Measurements from ENCODE around the gene ZNF273. TPM values are rescaled to one million over a fixed set of nuclear protein-coding genes. Genes with fewer than 3 reads are reported as not detected.
"Not testable (repeated sequence)": the region's sequence is repeated elsewhere in the genome, so short reads cannot be mapped to it uniquely, and the experiment has no call there.

ZNF273 gene
- total RNA-seq, 2 donors from 2014 or later, result 12.4 to 13.4 TPM

DNA sequence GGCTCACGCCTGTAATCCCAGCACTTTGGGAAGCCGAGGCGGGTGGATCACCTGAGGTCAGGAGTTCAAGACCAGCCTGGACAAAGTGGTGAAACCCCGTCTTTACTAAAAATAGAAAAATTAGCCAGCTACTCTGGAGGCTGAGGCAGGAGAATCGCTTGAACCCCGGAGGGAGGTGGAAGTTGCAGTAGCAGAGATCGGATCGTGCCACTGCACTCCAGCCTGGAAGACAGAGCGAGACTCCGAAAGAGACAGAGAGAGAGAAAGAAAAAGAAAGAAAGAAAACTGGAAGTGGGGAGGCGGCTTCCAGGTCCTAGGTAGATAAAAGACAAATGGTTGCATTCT, 640 bp upstream of the ZNF273 start:
- not testable (repeated sequence) for DNase-seq (ENCODE audit: low spot score in 2 of 2); H3K9me3 Mint-ChIP-seq
- Mint-ChIP-seq H3K27ac (peak overlapping the region; percentile 44 to 95), H3K36me3 (peaks cover 7 to 36% of the 10 kb centered on the region in 2 donors)
- ATAC-seq, result peak in 1 of 2 donors; percentile 2

DNA sequence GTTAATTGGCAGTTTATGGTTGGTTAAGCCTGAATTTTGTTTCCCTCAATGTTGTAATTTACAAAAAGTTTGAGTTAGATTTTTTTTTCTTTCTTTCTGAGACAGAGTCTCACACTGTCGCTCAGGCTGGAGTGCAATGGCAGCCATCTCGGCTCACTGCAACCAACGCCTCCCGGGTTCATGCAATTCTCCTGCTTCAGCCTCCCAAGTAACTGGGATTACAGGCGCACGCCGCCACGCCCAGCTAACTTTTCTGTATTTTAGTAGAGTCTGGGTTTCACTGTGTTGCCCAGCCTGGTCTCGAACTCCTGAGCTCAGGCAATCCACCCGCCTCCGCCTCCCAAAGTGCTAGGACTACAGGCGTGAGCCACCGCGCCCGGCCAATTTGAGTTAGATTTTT, 935 bp downstream of the ZNF273 start:
- no peaks in the 10 kb centered on the region for H3K9me3 Mint-ChIP-seq
- DNase-seq (ENCODE audit: low spot score in 2 of 2) (no peak), ATAC-seq (no peak)
- peaks cover 7 to 46% of the 10 kb centered on the region in 2 donors for H3K36me3 Mint-ChIP-seq
- H3K27ac Mint-ChIP-seq, result peak overlapping the region; percentile 95

- no peak for ATAC-seq
- peaks cover 7 to 52% of the 10 kb centered on the region in 2 donors for H3K36me3 Mint-ChIP-seq
- no peaks in the 10 kb centered on the region for H3K9me3 Mint-ChIP-seq
- DNase-seq (ENCODE audit: low spot score in 2 of 2), result no peak
- no peak overlapping the region for H3K27ac Mint-ChIP-seq
Measured at GRCh38 chr7:64905133-64905532, 2.1 kb downstream of the ZNF273 start.

DNA sequence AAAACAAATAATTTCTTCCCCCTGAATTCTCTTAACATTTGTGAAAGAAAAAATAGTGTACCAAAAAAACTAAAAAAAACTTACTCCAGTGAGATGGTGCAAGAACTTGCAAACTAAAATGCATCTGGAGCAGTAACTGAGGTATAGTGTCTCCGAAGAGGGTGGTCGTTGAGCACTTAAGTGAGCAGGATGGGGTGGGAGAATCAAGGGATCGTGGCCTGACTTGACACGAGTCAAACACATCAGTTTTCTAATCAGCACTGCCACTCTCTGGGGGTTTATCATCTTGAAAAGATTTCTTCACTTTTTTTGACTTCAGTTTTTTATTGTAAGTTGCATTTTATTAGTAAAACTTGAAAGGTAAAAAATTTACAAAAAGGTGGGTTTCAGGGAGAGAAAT, 2.5 kb downstream of the ZNF273 start:
- Mint-ChIP-seq H3K9me3 (no peaks in the 10 kb centered on the region), H3K36me3 (peaks cover 7 to 56% of the 10 kb centered on the region in 2 donors), H3K27ac (no peak overlapping the region)
- DNase-seq (ENCODE audit: low spot score in 2 of 2), result no peak
- ATAC-seq, result no peak

DNA sequence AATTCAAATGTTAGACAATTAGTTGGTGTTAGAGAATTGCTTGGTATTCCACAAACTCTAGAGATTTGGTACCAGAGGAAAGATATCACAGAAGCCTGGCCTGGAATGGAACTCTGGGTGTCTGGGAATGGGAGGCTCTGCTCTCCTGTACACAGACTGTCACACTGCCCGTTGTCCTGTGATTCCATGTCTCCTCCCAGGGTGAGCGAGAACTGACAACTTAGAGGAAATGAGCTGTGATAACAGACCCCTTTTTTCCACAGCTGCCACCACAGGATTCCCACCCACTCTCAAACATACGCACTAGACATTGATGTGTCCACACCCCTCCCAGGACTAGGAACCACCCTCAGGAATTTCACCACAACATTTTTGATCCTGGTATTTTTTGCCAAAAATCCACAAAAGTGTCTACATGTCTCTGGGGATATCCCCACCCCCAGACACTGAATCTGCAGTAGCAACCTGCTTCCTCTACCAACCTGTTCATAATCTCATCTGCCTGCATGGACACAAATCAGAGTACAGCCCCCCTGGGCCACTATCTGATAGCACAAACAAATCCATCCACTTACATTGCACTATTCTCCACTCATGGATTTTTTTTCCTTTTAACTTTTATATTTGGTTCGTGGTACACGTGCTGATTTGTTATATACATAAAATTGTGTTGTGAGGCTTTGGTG, 4.7 kb downstream of the ZNF273 start:
- ATAC-seq (no peak), DNase-seq (ENCODE audit: low spot score in 2 of 2) (no peak)
- Mint-ChIP-seq H3K36me3 (peaks cover 15 to 68% of the 10 kb centered on the region in 2 donors), H3K9me3 (peaks cover 0 to 6% of the 10 kb centered on the region in 2 donors), H3K27ac (no peak overlapping the region)

DNA sequence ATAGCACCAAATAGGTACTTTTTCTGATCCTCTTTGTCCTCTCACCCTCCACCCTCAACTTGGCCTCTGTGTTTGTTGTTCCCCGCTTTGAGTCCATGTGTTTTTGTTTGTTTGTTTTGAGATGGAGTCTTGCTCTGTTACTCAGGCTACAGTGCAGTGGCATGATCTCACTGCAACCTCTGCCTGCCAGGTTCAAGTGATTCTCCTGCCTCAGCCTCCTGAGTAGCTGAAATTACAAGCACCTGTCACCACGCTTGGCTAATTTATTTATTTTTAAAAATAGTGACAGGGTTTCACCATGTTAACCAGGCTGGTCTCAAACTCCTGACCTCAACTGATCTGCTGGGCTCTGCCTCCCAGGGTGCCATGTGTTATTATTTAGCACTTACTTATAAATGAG, 5.3 kb downstream of the ZNF273 start:
- Mint-ChIP-seq H3K36me3 (peaks cover 15 to 69% of the 10 kb centered on the region in 2 donors), H3K9me3 (peaks cover 0 to 9% of the 10 kb centered on the region in 2 donors), H3K27ac (no peak overlapping the region)
- ATAC-seq (no peak), DNase-seq (ENCODE audit: low spot score in 2 of 2) (no peak)

- peaks cover 33 to 70% of the 10 kb centered on the region in 2 donors for H3K36me3 Mint-ChIP-seq
- no peak overlapping the region for H3K27ac Mint-ChIP-seq
- H3K9me3 Mint-ChIP-seq, result peaks cover 0 to 22% of the 10 kb centered on the region in 2 donors
- no peak for ATAC-seq
- no peak for DNase-seq (ENCODE audit: low spot score in 2 of 2)
Measured at GRCh38 chr7:64914557-64914956, 11.5 kb downstream of the ZNF273 start.

GRCh38 chr7:64915301-64915700, 12.2 kb downstream of the ZNF273 start:
- H3K27ac Mint-ChIP-seq; DNase-seq (ENCODE audit: low spot score in 2 of 2); ATAC-seq: not testable (repeated sequence)
- peaks cover 4 to 27% of the 10 kb centered on the region in 2 donors for H3K9me3 Mint-ChIP-seq
- peaks cover 40 to 70% of the 10 kb centered on the region in 2 donors for H3K36me3 Mint-ChIP-seq

GRCh38 chr7:64928252-64929187, 25.4 kb downstream of the ZNF273 start:
- H3K36me3 Mint-ChIP-seq, result peaks cover 51 to 74% of the 10 kb centered on the region in 2 donors
- peaks cover 26 to 35% of the 10 kb centered on the region in 2 donors for H3K9me3 Mint-ChIP-seq
- not testable (repeated sequence) for ATAC-seq; H3K27ac Mint-ChIP-seq; DNase-seq (ENCODE audit: low spot score in 2 of 2)

- Mint-ChIP-seq H3K36me3 (peaks cover 7 to 23% of the 10 kb centered on the region in 2 donors), H3K27ac (no peak overlapping the region), H3K9me3 (peaks cover 3 to 4% of the 10 kb centered on the region in 2 donors)
- no peak for DNase-seq (ENCODE audit: low spot score in 2 of 2)
- ATAC-seq, result no peak
Measured at GRCh38 chr7:64934478-64934877, 31.4 kb downstream of the ZNF273 start.

DNA sequence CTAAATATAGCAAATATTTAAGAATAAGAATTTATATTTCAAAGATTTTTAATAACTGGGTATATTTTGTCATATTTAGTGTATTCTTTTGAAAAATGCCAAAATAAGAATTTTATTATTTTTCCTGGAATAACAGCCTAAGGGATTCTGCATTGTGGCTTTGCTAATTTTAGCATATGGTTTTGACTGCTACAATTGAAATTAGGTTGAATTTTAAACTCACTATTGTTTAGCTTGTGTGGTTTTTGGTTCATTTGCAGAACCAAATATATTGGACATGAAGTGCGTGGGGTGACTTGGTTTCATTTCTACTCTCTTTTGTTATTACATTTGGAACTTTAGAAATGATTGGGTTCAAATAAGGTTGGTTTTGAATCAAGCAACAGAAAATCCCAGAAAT, 35.5 kb downstream of the ZNF273 start:
- DNase-seq (ENCODE audit: low spot score in 2 of 2), result no peak
- no peak overlapping the region for H3K27ac Mint-ChIP-seq
- peaks cover 4 to 5% of the 10 kb centered on the region in 2 donors for H3K9me3 Mint-ChIP-seq
- H3K36me3 Mint-ChIP-seq, result peaks cover 7 to 9% of the 10 kb centered on the region in 2 donors
- peak in 1 of 2 donors; percentile 47 for ATAC-seq

DNA sequence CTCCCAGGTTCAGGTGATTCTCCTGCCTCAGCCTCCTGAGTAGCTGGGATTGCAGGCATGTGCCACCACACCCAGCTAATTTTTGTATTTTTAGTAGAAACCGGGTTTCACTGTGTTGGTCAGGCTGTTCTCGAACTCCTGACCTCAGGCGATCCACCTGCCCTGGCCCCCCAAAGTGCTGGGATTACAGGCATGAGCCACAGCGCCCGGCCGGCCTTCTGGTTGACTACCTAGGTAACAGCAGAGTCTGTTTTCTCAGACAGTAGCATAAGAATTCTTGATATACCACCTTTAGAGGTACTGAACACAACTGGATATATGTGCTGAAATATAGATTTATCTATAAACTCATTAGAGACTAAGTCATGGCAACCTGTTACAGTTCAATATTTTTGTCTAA, 36.9 kb downstream of the ZNF273 start:
- not testable (repeated sequence) for DNase-seq (ENCODE audit: low spot score in 2 of 2); H3K27ac Mint-ChIP-seq; H3K36me3 Mint-ChIP-seq; ATAC-seq; H3K9me3 Mint-ChIP-seq

DNA sequence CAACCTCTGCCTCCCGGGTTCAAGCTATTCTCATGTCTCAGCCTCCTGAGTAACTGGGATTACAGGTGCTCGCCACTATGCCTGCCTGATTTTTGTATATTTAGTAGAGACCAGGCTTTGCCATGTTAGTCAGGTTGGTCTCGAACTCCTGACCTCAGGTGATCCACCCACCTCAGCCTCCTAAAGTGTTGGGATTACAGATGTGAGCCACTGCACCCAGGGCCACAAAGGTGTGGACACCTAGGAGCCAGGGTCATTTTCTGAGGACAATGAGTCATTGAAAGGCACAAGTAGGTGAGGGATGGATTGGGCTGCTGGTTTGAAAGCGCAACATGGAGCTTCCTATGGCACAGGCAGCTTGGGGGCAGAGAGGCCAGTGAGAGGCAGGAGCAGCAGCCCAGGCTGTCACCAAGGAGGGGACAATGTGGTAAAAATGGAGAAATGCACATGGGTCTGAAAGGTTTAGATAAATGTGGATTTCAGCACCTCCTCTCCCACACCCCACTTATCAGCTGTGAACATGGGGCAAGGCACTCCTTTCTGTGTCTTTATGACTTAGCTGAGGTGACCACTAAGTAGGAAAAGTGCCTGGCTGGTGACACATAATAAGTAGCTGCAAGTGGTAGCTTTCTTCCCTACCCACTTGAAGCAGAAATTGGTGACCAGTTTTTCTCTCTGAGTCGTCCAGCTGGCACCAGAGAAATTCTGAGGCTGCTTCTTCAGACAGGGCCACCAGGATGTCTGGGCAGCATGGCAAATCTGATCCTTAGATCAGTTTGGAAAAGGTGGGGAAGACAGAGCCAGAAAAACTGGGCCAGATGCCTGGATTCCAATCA, 41.8 kb downstream of the ZNF273 start:
- not testable (repeated sequence) for H3K27ac Mint-ChIP-seq; H3K36me3 Mint-ChIP-seq; DNase-seq (ENCODE audit: low spot score in 2 of 2); H3K9me3 Mint-ChIP-seq
- peak in 1 of 2 donors; percentile 22 for ATAC-seq

DNA sequence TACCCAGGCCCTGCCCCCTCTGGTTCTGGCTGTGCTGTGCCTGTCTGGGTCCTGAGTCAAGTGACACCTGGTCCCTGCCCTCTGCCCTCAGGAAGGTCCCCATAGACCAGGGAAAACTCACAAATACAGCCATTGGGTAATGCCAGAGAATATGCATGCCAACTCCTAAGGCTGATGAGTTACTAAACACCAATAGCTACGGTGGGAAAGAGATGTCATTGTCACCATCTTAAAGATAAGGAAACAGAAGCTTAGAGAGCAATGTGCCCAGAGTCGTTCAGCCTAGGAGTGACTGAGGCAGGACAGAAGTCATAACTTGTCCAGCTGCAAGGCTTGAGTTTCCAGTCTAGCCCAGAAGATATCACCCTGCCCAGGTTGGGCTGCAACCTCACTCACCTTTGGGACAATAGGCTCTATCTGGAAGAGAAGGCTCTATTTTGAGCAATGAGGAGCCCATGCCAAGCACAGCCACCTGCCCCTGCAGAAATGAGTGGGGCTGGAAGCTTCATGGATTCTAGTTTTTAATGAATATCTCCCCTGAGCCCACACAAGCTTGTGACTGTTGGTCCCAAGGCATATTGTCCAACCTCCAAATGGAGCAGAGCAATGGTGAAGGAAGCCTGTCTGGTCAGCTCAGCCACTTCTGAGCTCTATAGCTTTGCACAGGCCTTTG, 42.6 kb downstream of the ZNF273 start:
- ATAC-seq (no peak), DNase-seq (ENCODE audit: low spot score in 2 of 2) (no peak)
- H3K27ac Mint-ChIP-seq, result no peak overlapping the region
- no peaks in the 10 kb centered on the region for H3K9me3 Mint-ChIP-seq
- no peaks in the 10 kb centered on the region for H3K36me3 Mint-ChIP-seq

- no peaks in the 10 kb centered on the region for H3K36me3 Mint-ChIP-seq
- DNase-seq (ENCODE audit: low spot score in 2 of 2) (peak in 1 of 2 donors; percentile 28), ATAC-seq (peak; percentile 61 to 72)
Measured at GRCh38 chr7:64946772-64947171, 43.7 kb downstream of the ZNF273 start.

More at GRCh38 chr7:64946772-64947171, 43.7 kb downstream of the ZNF273 start:
- Mint-ChIP-seq H3K9me3 (no peaks in the 10 kb centered on the region), H3K27ac (no peak overlapping the region)

Data from activated naive CD4-positive, alpha-beta T cell treated with anti-CD3 and anti-CD28 coated beads, Interleukin-2, amount 50 U/mL, for 72 hours (primary cell).